ENCODE measurements around the gene PASK.
A peak's percentile ranks its signal among the peaks of the same experiment; 100 is the strongest.

The PASK gene

DNA sequence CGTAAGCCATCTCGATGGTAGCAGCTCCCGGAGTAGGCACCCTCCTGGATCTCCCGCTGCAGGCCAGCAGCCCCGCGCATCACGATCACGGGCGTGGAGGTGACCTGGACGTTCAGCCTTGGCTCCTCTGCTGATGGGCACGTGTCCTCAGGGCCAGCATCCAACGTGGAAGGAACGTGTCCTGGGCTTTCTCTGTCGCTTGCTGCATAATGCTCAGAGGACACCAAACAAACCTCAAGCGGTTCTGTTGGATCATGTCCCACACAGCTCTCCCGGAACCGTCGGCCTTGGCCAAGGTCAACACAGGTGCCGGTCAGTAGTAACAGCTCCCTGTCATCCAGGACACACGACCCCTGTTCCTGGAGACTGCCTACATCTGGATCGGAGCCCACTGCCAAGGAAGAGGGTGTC lies 23.1 kb downstream of the PASK start:
- no peak for DNase-seq (ENCODE audit: low read depth)

DNA sequence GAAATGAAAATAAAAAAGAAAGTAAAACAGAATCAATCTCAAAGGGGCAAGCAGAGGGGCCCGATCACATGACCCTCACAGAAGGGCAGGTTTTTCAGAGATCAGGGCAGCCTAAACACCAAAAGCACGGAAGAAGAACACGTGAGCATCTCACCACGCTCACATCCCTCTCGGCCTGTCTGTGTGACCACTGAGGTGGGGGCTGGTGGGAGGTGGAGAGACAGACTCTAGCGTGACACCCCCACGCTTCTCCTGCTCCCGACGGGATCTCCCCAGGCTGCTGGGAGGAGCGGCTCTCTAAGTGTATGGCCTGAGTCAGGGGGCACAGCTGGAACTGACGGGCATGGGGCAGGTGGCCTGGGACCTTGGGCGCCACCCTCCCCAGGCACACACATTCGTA lies 23.6 kb downstream of the PASK start:
- no peak for DNase-seq (ENCODE audit: low read depth)

DNA sequence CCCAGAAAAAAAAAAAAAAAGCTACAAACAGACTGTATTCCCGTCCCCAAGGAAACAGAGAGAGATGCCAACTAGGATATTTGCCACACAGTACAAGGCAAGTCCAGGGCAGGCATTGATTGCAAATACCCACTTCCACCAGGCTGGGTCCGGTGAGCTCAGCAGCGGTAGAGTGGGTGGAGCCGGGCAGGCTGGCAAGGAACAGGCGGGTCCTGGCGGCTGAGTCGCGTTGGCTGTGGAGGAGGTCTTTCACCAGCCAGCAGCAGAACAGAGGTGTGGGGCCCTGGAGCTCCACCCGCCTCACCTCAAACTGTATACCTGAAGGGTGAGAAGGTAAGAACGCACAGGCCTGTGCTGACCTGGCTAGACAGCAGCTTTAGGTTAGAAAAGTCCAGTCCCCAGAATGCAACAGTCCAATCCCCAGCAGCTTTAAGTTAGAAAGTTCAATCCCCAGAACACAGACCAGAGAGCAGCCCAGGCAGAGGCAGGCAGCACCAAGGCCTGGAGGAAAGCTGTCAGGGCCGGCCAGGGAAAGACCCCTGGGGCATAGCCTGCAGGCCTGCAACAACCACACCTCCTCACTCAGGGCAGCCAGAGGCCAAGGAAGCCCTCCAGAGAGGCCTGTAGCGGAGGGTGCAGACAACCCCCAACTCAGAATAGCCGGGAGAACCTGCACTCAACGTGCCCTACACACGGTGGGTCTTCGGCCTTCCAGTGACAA lies 25.3 kb downstream of the PASK start:
- DNase-seq (ENCODE audit: low read depth), result no peak

DNA sequence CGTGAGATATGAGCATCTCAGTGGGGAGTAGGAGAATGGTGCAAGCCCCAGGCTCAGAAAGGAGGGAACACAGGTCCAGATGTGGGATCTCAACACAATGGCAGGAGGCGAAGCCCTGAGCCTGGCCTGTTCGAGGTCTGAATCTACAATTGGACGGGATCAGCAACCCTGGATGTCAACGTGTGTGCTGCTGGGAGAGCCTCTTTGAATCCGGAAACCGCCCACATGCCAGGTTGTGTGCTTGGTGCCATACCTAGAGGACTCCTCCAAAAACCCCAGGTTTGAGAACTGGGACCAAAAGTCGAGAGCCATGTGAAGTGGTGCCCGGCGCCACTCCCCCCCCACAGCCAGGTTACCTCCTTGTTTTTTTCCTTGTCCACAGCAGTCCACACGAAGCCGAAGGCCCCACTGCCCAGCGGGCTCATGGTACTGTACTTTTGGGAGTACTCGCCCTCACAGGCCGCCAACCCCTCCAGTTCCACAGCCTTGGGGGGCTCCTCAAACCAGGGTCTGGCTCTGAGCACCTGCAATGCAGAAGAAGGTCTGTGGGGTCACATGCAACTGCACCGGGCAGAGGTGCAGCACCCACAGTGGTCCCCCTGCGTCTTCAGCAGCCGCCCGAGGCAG lies 26.8 kb downstream of the PASK start:
- no peak for DNase-seq (ENCODE audit: low read depth)

DNA sequence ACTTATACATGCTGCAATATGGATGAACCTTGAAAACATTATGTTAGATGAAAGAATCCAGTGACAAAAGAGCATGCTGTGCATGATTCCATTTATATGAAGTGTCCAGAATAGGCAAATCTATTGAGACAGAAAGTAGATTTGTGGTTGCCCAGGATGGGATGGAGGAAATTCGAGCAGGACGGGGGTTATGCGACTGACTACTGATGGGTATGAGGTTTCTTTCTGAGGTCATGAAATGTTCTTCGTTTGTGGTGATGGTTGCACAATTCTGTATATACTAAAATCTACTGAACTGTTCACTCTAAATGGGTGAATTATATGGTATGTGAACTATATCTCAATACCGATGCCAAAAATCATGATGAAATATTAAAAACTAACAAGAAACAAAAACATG lies 28.3 kb downstream of the PASK start:
- DNase-seq (ENCODE audit: low read depth), result no peak

DNA sequence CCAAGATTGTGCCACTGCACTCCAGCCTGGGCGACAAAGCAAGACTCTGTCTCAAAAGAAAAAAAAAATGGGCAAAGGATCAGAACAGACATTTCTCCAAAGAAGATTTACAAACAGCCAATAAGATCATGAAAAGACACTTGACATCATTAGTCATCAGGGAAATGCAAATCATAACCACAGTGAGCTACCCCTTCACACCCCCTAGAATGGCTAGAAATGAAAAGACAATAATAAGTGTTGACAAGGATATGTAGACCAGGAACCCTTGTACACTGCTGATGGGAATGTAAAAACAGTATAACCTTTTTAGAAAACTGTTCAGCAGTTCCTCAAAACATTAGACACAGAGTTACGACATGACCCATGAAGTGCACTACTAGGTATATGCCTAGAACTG lies 28.8 kb downstream of the PASK start:
- no peak for DNase-seq (ENCODE audit: low read depth)

DNA sequence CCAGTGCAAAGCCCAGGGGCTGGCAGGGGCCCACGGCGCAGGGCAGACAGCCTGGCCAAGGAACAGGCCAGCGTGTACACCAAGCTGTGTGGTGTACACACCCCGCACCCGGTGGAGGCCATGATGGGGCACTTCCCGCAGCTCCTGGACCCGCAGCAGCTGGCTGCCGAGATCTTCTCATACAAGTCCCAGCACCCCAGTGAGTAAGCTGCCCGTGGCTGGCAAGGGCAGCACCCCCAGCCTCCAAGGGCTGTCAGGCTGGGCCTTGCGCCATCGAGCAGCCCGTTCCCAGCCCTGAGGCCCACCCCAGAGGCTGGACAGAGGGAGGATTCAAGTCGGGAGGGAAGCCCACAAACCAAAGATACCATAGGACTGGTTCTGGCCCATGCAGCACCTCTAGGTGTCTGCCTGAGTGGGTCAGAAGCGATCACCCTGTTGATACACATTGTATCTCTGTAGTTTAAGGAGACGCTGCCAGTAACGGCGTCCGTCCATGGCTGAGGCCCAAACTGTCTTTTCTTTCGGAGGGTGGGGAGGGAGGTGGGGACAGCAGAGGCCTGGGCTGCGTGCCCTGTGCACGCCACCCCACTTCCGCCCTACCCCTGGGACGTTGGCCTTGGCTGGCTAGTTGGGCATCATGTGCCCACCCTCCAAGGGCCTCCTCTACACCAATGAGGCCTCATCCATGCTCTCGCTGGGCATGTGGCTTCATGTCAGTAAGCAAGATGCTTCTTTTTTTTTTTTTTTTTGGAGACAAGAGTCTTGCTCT lies 30.4 kb downstream of the PASK start:
- no peak for DNase-seq (ENCODE audit: low read depth)

DNA sequence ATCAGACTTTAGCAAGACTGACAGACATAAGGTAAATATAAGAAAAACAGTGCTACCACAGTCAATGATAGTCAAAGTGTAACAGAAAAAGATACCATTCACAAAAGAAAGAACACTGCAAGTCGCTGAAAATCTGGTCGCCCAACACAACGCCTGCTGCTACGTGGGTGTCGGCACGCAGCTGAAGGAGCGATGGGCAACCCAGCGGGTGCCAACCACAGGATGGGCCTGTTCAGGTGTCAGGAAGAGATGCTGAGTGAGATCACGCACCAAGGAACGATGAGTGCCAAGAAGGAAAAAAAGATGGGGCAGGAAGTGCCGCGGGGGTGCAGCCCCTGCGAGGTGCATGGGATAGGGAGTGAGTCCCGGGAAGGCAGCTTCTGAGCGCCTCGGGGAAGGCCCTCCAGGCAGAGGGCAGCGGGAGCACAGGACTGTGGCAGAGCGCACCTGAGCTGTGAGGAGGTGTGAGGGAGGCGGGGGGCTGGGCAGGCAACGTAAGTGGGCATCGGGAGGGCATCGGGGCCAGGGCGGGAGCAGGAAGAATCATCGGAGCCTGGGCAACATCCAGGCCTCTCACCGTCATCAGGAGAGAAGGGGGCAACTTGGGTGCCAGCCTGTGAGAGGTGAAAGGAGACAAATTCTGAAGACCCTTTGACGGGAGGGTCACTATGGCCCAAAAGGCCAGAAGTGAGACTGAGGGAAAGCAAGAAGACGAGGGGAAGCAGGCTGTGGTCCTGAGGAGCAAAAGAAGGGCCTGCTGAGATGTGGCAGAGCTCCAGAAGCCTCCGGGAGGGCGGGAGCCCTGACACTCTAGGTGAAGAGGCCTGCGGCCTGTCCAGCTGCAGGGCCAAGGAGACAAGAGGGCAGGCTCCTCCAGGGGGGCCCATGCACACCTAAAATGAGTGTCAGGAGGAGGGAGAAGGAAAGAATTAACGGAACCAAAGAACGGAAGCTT lies 32.4 kb downstream of the PASK start:
- no peak for DNase-seq (ENCODE audit: low read depth)

DNA sequence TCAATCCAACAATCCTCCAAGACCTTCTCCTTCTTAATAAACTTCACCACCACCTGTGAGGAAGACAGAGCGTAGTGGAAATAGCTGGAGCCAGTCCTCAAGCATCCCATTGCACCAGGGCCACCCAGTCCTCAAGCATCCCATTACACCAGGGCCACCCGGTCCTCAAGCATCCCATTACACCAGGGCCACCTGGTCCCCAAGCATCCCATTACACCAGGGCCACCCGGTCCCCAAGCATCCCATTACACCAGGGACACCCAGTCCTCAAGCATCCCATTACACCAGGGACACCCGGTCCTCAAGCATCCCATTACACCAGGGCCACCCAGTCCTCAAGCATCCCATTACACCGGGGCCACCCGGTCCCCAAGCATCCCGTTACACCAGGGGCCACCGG lies 33.9 kb downstream of the PASK start:
- DNase-seq (ENCODE audit: low read depth), result no peak

DNA sequence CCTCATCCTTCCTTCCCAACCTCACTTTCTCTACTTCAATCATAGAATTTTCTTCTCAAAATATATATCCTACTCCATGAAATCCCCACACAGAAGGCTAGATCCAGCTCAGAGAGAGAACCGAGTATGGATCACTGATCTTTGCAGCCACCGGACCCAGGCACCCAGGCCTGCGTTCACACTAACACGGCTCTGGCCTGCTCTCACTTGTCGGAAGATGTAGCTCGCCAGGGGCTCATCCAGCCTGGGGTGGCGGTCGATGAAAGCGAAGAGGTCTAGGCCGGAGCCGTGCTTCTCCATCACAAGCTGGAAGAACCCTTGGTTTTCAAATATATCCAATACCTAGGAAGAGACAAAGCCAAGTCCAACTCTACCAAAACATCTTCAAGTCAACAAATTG lies 34.4 kb downstream of the PASK start:
- DNase-seq (ENCODE audit: low read depth), result no peak

DNA sequence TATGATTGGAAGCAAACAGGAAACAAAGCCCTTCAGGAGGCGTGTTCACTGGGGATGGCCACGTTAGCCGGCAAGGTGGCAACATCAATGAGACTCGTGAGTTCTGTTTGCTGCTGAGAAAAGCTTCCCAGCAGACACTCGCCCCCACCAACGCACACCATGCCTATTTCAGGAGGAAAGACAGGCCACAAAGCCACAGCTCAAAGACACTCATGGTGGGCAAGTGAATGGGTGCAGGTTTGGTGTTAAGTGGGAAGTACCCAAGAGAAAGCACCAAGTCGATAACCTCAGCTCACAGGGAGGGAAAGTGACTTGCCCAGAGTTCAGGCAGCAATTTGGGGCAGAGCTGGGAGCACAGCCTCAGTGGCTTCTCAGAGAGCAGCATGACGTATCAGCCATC lies 36.7 kb downstream of the PASK start:
- peak; percentile 43 for DNase-seq (ENCODE audit: low read depth)

DNA sequence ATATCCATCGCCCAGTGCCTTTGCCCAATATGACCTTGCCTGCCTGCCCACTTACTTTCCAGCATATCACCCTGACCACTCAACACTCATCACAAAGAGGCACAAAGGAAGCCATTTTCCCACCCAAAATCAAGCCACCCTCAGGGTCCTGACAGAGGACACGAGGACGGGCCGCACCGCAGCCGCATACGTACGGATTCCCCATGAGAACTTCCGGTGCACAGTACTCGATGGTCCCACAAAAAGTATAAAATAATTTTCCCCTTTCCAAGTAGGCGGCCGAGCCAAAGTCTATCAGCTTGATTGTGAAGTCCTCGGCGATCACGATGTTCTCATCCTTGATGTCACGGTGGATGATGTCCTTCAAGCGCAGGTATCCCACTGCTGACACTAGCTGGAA lies 37.2 kb downstream of the PASK start:
- DNase-seq (ENCODE audit: low read depth), result no peak

DNA sequence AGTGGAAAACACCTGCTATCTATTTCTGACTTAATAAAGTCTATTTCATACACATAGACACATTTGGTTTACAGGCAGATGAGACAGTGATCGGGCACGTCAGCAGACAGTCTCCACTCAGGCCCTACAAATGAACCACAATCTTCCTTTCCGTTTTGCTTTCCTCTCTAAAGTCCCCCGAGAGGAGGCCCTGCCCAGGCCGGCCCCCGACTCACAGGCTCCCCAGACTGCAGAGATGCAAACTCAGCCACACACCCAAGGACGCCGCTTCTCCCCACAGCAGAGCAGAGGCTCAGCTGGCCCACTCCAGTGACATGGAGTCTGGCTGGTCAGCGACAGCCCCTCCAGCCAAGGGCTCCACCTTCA lies 37.8 kb downstream of the PASK start:
- DNase-seq (ENCODE audit: low read depth), result no peak

DNA sequence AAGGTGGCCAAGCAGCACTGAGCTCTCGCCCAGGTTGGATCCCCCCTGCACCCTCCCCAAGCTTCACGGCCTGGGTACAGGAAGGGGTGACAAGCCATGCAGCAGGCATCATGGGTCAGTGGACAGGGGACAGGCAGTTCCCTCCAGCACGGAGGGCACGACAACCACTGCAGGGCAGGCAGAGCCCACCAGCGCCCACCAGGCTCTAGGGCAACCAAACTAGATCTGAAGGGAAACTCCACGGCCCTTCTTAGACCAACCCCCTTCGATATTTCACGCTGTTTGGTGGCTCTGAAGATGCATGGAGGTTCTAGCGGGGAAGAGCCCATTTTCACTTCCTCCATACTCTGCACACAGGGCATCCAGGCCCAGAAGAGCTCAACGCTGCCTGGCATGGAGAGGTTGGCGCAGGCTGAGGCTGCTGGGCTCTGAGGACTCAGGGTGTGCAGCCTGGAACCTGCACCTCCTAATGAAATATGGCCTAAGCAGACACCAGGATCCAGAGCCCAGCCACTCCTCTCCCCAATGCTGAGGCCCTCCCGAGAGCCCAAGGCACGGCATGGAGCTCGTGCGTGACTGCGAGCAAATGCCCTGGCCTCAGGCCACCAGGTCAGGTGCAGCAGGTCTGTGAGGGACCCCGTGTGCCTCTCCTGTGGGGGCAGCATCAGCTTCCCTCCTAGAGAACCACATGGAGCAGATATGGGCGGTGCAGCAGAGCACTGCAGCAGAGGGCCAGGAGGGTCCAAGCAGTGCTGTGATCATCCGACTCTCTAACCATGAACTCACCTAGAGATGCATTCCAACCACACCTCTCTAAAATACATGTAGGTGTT lies 38.4 kb downstream of the PASK start:
- no peak for DNase-seq (ENCODE audit: low read depth)

DNA sequence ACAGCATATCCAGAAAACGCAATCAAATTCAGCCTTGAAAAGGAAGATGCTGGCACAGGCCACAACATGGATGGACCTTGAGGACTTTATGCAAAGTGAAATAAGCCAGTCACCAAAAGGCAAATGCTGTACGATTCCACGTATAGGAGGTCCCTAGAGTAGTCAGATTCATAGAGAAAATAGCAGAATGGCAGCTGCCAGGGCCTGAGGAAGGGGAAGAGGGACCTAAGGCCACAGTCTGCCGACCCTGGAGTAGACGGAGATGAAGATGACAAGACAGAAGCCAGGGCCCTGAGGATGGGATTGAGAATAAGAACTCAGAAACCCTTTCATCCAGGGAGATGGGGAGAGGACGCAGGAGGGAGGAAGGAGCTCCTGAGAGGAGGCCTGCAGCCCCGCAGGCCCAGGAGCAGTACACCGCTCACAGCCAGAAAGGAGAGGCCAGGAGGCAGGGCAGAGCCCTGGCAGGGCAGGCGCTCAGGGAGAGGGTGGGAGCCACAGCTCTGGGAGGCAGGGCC lies 39.1 kb downstream of the PASK start:
- DNase-seq (ENCODE audit: low read depth), result no peak

DNA sequence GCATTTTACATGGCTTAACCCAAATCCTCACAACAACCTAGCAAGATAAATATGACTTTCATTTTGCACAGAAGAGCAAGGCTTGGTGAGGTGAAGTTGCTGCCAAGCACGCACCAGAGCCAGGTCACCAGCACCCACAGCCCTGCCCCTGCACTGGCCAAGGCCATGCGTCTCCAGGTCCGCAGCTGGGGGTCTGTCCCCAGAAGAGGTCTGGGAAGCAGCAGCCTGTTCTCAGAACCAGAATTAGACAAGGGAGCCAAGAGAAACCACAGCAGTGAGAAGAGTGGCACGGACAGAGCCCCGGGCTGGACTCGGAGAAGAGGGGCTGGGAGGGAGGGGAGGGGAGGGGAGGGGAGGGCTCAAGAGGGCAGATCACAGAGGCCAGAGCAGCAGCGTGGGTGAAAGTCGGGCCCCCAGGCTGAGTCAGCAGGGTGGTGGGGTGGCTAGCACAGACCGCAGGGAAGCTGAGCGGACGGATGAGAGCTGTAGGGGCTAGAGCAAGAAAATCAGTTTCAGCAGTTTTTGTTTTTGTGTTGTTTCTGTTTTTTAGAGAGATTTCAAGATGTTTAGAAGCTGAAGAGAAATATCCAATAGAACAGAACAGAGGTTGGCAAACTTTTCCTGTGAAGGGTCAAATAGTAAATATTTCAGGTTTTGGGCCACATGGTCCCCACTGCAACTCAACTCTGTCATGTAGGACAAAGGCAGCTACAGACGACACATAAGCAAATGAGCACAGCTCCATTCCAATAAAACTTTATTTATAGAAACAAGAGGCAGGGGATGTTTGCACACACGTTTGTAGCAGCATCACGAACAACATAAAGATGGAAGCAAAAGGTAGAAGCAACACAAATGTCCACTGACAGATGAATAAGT lies 39.8 kb downstream of the PASK start:
- peak; percentile 38 for DNase-seq (ENCODE audit: low read depth)

DNA sequence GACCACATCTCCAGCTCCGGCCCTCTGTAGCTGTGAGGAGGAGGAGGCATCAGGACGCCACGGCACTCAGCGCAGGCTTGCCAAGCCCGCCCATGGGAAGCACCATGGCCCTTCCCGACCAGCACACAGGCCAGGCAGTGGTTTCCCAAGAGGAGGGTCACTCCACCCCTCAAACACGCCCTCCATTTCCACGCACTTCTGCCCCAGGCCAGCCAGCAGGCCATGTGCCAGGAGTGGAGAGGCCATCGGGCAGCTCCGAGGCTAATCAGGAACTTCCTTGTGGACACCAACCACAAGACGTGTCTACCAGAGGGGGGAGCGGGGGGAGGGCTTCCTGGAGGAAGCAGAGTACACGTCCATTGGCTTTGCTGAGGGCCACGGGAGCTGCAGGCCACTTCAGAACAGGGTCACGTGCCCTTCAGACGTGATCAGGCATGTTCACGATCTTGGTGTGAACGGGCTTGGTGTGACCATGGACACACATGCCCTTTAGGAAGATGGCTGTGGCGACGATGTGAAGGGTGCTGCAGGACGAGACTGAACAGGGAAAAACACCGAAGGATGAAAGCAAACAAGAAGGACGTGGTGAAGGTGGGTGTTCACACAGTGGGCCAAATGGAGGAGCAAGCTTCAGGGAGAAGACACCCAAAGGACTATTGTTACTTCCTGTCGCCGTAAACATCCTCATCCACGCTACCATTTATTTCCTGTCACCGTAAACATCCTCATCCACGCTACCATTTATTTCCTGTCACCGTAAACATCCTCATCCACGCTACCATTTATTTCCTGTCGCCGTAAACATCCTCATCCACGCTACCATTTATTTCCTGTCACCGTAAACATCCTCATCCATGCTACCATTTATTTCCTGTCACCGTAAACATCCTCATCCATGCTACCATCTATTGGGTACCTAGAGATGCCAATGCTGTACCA lies 40.7 kb downstream of the PASK start:
- no peak for DNase-seq (ENCODE audit: low read depth)

DNA sequence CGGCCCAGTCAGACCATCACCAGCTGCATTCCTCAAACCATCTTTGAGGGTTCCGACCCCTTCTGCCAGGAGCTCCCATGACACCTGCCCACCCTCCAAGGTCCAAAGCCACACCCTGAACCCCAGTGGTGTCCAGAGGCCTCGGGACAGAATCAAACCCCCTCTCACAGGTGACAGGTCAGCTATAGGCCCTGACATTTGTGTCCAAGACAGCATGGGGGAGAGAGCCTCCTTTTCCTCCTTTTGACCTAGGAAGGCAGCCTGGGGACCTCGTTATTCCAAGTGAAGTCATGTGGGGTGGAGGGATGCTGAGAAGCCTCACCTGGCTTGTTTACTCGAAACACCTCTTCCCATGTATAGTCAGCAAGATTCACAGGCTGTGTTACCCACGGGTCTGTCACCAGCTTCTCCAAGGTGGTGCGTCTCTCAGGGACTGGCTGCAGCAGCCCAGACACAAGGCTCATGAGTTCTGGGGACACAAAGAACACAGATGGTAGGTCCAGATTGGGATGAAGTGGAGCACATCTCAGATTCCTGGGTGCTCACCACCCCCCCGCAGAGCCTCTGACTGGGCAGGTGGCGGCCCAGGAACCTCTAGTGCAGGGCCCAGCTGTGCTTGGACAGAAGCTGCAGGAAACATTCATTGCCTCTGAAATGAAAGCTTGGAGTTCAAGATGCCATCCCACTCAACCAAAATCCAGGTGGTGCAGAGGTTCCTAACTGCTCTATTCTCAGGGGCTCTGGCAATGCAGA lies 42.1 kb downstream of the PASK start:
- DNase-seq (ENCODE audit: low read depth), result no peak
